GM18507 (cell line): ENCODE results near the gene PSMD14.
"Not testable (repeated sequence)": the region's sequence is repeated elsewhere in the genome, so short reads cannot be mapped to it uniquely, and the experiment has no call there.

Source experiments
- DNase-seq: peaks from one replicate; pipeline ENCODE4 v3.0.0; 2011; ENCODE audit warnings: low read depth; ENCODE audit not compliant: insufficient read length; ENCODE audit errors: extremely low spot score
- FAIRE-seq: peaks from 2 replicates; lab custom pipeline; 2011; peaks lifted over from hg19 to GRCh38; lab: Jason Lieb, UNC

Gene PSMD14

DNA sequence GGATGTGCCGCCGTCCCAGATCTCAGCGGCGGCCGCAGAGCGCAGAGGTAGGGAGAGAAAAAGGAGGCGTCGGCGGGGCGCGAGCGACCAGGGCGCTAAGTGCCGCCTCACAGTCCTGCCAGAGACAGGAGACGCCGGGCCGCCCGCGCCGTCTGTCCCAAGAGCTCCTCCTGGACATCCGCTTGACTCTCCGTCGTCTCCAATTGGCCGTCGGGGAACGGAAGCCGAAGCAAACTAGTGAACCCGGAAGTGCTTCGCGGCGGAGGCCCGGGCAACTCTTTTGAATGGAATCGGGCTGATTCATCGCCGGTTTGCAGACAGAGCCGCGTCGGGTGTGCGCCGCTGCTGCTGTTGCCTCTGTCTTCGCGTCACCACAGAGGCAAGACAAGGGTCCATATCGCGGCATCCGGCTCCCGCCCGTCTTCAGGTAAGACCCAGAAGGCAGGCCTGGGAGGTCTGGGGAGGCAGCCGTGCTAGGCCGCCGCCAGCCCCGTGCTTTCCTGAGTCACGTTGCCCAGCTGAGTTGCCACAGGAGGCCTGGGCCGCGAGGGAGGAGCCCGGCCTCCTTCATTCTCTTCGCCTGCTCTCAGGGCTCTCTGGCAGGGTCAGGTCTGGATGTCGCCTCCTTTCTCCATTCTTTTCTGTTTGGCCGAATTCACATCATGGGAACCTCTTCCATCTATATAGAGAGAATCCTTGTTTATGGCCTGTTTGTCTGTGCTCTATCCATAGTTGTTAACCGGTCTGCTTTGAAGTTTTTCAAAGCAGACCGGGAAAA lies at the start of gene PSMD14:
Gene PSMD14 (plus strand): TSS at position 248 of the 778 bp plus-strand sequence. CDS start 10,401 bp downstream, outside the sequence.
- peak; percentile 95 for FAIRE-seq

GRCh38 chr2:161265874-161266273 lies 42.4 kb upstream of the PSMD14 start:
- FAIRE-seq (no peak), DNase-seq (no peak)

More for the DNA sequence above, at the start of gene PSMD14:
- DNase-seq = peak; percentile 72

GRCh38 chr2:161269111-161269510 lies 39.1 kb upstream of the PSMD14 start:
- no peak for FAIRE-seq

DNA sequence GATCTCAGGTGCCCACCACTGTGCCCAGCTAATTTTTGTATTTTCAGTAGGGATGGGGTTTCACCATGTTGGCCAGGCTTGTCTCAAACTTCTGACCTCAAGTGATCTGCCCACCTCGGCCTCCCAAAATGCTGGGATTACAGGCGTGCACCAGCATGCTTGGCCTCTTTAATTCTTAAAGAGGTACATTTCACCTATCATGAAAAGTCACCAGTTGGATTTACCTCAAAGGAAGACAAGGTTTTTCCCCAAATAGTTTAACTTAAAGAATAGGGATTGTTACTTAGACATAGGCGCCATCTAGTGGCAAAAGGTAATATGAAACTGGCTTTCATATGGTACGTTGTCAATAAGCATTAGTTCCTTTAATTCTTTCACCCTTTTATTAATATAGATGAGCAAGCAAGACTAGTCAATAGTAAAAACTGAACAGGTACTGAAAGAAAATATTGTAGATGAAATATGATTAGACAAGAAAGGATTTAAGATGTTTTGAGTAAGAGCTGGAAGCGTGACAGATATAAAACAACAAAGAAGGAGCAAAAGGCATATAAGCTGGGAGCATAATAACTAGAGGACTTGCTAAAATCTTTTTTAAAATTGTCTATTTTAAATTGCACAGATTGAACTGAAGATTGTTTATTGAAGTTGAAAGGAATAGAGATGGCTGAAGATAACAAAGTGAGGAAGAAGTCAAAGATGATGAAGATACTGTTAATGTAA lies 35.0 kb upstream of the PSMD14 start:
- DNase-seq (peak; percentile 4), FAIRE-seq (peak; percentile 87)

More at GRCh38 chr2:161269111-161269510, 39.1 kb upstream of the PSMD14 start:
- DNase-seq = no peak

GRCh38 chr2:161278564-161279229 lies 29.5 kb upstream of the PSMD14 start:
- FAIRE-seq, DNase-seq: not testable (repeated sequence)

- FAIRE-seq, DNase-seq: not testable (repeated sequence)
These were observed 28.9 kb upstream of the PSMD14 start for GRCh38 chr2:161279230-161279815.

GRCh38 chr2:161280906-161281323 lies 27.3 kb upstream of the PSMD14 start:
- DNase-seq, FAIRE-seq: not testable (repeated sequence)

DNA sequence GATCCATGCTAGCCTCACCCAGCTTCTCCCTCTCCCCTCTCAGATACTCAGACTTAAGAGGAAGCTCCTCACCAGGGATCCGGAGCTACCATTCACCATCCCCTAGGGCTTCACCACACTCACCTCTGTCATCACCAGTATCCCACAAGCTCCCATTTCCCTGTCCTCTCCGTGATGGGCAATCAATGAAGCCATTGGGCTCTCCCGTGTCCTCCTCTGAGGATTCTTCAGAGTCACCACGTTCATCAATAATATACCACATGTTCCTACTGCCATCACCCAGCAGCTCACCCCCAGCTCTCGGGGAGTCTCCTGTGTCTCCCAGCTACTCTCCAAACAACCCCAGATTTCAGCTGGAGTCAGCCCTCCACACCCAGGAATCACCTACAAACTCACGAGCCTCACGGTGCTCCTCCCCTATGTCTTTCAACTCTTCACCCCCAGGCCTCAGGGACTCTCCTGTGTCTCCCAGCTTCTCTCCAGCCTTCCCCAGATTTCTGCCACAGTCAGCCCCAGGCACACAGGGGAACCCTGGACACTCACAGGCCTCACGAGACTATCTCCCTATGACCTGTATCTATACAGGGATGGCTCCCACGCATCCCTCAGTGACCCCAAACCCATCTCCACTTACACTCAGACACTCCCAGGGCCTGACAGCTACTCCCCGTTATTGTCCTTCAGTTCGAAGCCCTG lies 26.5 kb upstream of the PSMD14 start:
- not testable (repeated sequence) for DNase-seq, FAIRE-seq

- FAIRE-seq = not testable (repeated sequence)
These were observed 25.9 kb upstream of the PSMD14 start for GRCh38 chr2:161282311-161282644.

DNA sequence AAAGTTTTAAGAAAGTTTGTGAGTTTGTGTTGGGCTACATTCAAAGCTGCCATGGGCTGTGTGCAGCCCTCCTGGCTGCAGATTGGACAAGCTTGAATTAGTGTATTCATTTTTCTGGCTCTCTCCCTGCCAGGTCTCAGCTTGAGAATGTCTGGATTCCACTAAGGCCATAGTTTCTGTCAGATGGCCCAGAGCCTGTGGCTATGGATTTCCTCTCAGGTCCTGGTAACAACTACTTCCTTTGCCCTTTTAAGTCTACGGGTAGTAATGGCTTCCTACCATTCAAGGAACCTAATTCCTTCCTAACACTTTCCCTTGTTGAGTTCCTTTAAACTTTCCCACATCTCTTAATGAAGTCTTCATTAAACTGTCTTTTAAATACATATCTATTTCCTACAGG lies 24.3 kb upstream of the PSMD14 start:
- no peak for FAIRE-seq
- DNase-seq = no peak

More at GRCh38 chr2:161282311-161282644, 25.9 kb upstream of the PSMD14 start:
- DNase-seq = not testable (repeated sequence)

GRCh38 chr2:161303535-161304050 lies 4.6 kb upstream of the PSMD14 start:
- DNase-seq = no peak
- no peak for FAIRE-seq

- FAIRE-seq (no peak), DNase-seq (no peak)
These were observed 1.3 kb upstream of the PSMD14 start for GRCh38 chr2:161306919-161307318.

GRCh38 chr2:161307676-161308075 lies 549 bp upstream of the PSMD14 start:
- FAIRE-seq = no peak
- DNase-seq = no peak

- FAIRE-seq (no peak), DNase-seq (no peak)
These were observed 4.8 kb downstream of the PSMD14 start for GRCh38 chr2:161312996-161313395.

DNA sequence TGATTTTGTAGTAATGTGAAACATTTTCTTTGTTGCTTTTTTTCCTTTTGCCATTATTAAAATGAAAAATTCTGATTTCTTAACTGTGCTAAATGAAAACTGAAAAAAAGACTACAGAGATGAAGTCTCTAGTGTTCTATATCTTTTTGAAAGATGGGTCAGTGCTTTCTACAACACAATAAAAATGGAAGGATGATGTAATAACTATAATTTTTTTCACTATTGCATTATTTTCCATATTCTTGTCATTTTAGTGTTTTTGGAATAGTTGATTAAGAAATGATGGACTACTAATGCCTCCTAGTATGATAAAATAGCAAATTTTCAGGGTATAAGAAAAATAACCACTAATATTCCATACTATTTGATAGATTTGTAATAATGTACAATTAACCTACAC lies 7.2 kb downstream of the PSMD14 start:
- DNase-seq (no peak), FAIRE-seq (no peak)

GRCh38 chr2:161316701-161317100 lies 8.5 kb downstream of the PSMD14 start:
- DNase-seq = no peak
- FAIRE-seq = no peak

DNA sequence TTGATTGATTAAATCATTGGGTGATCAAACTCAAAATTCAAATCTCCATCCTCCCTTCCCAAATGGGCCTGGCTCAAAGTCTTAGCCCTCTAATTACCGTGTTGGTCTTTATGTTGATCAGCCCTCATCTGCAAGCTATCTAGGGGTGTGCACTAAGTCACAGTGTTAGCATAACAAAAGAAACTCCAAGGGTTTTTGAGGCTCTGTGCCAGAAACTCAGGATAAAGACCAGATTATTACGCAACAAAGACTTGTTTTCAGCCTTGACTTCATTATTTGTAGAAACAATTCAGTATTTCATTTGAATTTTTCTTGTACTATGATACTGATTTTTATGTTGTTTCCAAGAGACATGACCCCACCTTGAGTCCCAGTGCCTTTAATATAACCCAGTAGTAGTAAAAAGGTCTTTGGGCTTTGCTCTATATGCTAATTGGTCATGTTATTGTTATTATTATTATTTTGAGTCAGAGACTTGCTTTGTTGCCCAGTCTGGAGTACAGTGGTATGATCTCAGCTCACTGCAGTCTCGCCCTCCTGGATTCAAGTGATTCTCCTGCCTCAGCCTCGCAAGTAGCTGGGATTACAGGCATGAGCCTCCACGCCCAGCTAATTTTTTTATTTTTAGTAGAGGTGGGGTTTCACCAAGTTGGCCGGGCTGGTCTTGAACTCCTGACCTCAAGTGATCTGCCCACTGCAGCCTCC lies 13.9 kb downstream of the PSMD14 start:
- DNase-seq = no peak
- FAIRE-seq = no peak

DNA sequence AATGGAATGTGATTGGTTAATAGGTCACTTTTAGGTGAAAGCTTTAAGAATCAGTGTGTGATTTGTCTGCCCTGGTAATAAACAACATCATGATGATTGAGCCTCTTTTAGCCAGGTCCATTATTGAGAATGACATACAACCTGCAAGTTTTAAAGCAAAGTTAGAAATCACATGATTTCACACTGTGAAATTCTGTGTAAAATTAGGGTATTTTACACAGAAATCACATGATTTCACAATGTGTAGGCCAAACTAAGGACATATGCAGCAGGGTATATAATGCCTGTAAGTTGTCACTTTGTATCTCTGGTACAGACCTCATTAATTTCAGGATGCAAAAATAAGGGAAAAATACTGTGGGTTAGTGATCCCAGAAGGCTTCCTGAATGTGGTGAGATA lies 16.7 kb downstream of the PSMD14 start:
- DNase-seq = no peak
- no peak for FAIRE-seq
